ENCODE measurements around the gene SAP30BP. TPM values are rescaled to one million over a fixed set of nuclear protein-coding genes. Genes with fewer than 3 reads are reported as not detected.

SAP30BP gene
- total RNA-seq, 1 experiment from 2014 or later: 89.7 TPM

- Histone ChIP-seq H2AK5ac (ENCODE audit: insufficient read length, low read length) (no peak overlapping the region), H2BK12ac (ENCODE audit: insufficient read length, low read depth, low read length) (no peak overlapping the region), H4K5ac (ENCODE audit: insufficient read length, low read depth, low read length) (no peak overlapping the region), H4K91ac (ENCODE audit: insufficient read length, low read depth, low read length) (no peak overlapping the region), H3T11ph (ENCODE audit: low read length) (no peak overlapping the region), H3K14ac (ENCODE audit: insufficient read depth, low read length) (no peak overlapping the region; the same call in 1 of the 2 replicates), H3K4me2 (ENCODE audit: insufficient read depth, insufficient read length, low read length) (no peak overlapping the region), H3K56ac (ENCODE audit: insufficient read length, low read depth, low read length) (no peak overlapping the region), H3K4ac (ENCODE audit: low read depth, low read length) (no peak overlapping the region), H3K18ac (ENCODE audit: insufficient read length, low read depth, low read length) (no peak overlapping the region), H2BK120ac (ENCODE audit: low read depth, low read length, poor library complexity, severe bottlenecking) (no peak overlapping the region), H3K9ac (ENCODE audit: extremely low read depth, insufficient read length, low read length) (no peak overlapping the region), H3K23ac (ENCODE audit: insufficient read length, low read depth, low read length) (no peak overlapping the region), H2BK5ac (ENCODE audit: insufficient read length, low read length) (no peak overlapping the region), H3K9me3 (ENCODE audit: control insufficient read depth, low read depth, low read length) (no peaks in the 10 kb centered on the region), H3K23me2 (ENCODE audit: insufficient read length, low read depth, low read length, poor library complexity, severe bottlenecking) (no peaks in the 10 kb centered on the region), H3K4me1 (ENCODE audit: insufficient read depth, low read length) (no peaks in the 10 kb centered on the region), H2BK15ac (ENCODE audit: low read depth, low read length) (no peak overlapping the region), H4K8ac (replicated peaks; ENCODE audit: insufficient read length, low read depth, low read length) (no peak overlapping the region), H3K27ac (ENCODE audit: insufficient read length, low read depth, low read length) (no peak overlapping the region), H2AFZ (ENCODE audit: low read length) (no peak overlapping the region), H3K79me2 (ENCODE audit: insufficient read depth, low read length) (no peaks in the 10 kb centered on the region), H4K20me1 (ENCODE audit: control insufficient read depth, insufficient read depth, insufficient read length) (no peaks in the 10 kb centered on the region), H3K79me1 (ENCODE audit: insufficient read depth, low read depth, low read length, poor library complexity, severe bottlenecking) (no peaks in the 10 kb centered on the region), H2BK20ac (ENCODE audit: low read depth, low read length, poor library complexity, severe bottlenecking) (no peak overlapping the region), H3K27me3 (ENCODE audit: insufficient read depth, low read length) (no peaks in the 10 kb centered on the region)
- Mint-ChIP-seq H3K4me1 (peaks cover 7% of the 10 kb centered on the region in 2 experiments), H3K9me3 (no peaks in the 10 kb centered on the region), H3K27me3 (ENCODE audit: low read depth) (no peaks in the 10 kb centered on the region), H3K4me3 (no peak overlapping the region), H3K27ac (no peak overlapping the region), H3K36me3 (ENCODE audit: insufficient read depth in 1 of 3, low read depth in 3 of 3) (no peaks in the 10 kb centered on the region)
- DNase-seq: no peak
- no peak for TF ChIP-seq CTCF (conservative IDR thresholded peaks at IDR 0.05)
- no CpG with 5 or more reads among the region's 25 CpGs for WGBS (ENCODE audit: extremely low coverage, insufficient read length, low lambda C conversion rate)
These were observed 75.2 kb downstream of the SAP30BP start for GRCh38 chr17:75742337-75742736.

Data from H9 (cell line).